Measurements from ENCODE around the gene ADRA2A.

DNA sequence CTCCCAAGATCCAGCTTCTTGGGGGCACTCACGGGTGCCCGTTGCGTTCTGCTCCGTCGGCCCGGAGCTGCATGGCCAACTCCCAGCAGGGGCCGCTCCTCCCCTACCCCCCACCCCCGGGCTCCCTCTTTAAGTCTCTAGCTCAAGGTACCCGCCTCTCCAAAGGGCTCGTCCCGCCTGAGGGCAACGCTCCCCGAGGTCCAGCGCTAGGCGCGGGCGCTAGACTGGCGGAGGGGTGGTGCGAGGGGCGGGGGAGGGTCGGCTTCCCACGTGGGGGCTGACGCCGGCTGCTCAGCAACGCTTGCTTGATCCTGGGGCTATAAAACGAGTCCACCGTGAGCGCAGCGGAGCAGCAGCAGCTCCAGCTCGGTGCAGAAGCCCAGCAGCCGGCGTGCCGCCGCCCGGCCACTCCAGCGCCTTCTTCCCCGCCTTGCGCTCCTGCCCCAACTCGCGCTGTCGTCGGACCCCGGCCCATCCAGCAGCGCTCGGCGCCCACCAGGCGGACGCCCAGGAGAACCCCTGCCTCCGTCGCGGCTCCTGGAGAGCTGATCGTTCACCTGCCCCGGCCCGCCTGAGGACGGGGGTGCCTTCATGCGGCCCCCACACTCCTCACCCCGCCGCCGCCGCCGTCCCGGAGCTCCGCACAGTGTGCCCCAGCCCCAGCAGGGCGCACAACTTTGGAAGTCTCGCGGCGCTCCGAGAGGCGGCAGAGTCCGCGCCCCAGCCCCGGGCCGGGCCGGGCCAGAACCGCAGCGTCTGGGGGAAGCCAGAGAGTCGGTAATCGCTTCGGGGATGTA, at the start of gene ADRA2A:
- TF ChIP-seq, protein P1, sequence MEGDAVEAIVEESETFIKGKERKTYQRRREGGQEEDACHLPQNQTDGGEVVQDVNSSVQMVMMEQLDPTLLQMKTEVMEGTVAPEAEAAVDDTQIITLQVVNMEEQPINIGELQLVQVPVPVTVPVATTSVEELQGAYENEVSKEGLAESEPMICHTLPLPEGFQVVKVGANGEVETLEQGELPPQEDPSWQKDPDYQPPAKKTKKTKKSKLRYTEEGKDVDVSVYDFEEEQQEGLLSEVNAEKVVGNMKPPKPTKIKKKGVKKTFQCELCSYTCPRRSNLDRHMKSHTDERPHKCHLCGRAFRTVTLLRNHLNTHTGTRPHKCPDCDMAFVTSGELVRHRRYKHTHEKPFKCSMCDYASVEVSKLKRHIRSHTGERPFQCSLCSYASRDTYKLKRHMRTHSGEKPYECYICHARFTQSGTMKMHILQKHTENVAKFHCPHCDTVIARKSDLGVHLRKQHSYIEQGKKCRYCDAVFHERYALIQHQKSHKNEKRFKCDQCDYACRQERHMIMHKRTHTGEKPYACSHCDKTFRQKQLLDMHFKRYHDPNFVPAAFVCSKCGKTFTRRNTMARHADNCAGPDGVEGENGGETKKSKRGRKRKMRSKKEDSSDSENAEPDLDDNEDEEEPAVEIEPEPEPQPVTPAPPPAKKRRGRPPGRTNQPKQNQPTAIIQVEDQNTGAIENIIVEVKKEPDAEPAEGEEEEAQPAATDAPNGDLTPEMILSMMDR (IDR thresholded peaks at IDR 0.05 in 2 of 3, conservative IDR thresholded peaks at IDR 0.05 in 1 of 3; ENCODE audit: control insufficient read depth in 2 of 3, extremely low read depth in 1 of 3, insufficient read depth in 1 of 3, low read depth in 3 of 3, low read length in 3 of 3), result no peak
- TF ChIP-seq POLR2AphosphoS5 (IDR thresholded peaks at IDR 0.05; ENCODE audit: low read length), result no peak

Measured in GM12878 (cell line).